ENCODE measurements around the gene SMIM29. TPM values are rescaled to one million over a fixed set of nuclear protein-coding genes. Genes with fewer than 3 reads are reported as not detected.

SMIM29 gene
- total RNA-seq, 1 experiment from 2014 or later: 5.4 TPM

GRCh38 chr6:34223381-34223955 lies 25.3 kb downstream of the SMIM29 start:
- H3K9ac ChIP-seq (ENCODE audit: extremely low read depth, insufficient read length, low read length): no peak overlapping the region
- H3K4me3 Mint-ChIP-seq: peak overlapping the region; percentile 57 to 74
- peak overlapping the region; percentile 93 to 97 (median 96) for H3K27ac Mint-ChIP-seq
- no peak for TF ChIP-seq CTCF (conservative IDR thresholded peaks at IDR 0.05)
- H3K56ac ChIP-seq (ENCODE audit: insufficient read length, low read depth, low read length): no peak overlapping the region
- H3K4me1 Mint-ChIP-seq: peaks cover 40% of the 10 kb centered on the region in 2 experiments
- H3K23ac ChIP-seq (ENCODE audit: insufficient read length, low read depth, low read length): no peak overlapping the region
- H3T11ph ChIP-seq (ENCODE audit: low read length): no peak overlapping the region
- H3K9me3 ChIP-seq (ENCODE audit: control insufficient read depth, low read depth, low read length): no peaks in the 10 kb centered on the region
- H2BK5ac ChIP-seq (ENCODE audit: insufficient read length, low read length): no peak overlapping the region
- no peaks in the 10 kb centered on the region for H3K79me1 ChIP-seq (ENCODE audit: insufficient read depth, low read depth, low read length, poor library complexity, severe bottlenecking)
- H3K4me2 ChIP-seq (ENCODE audit: insufficient read depth, insufficient read length, low read length): peak overlapping the region; percentile 27
- no peaks in the 10 kb centered on the region for H3K27me3 ChIP-seq (ENCODE audit: insufficient read depth, low read length)
- no peaks in the 10 kb centered on the region for H3K9me3 Mint-ChIP-seq
- H2AK5ac ChIP-seq (ENCODE audit: insufficient read length, low read length): no peak overlapping the region
- no peaks in the 10 kb centered on the region for H3K36me3 Mint-ChIP-seq (ENCODE audit: insufficient read depth in 1 of 3, low read depth in 3 of 3)
- H3K4ac ChIP-seq (ENCODE audit: low read depth, low read length): no peak overlapping the region
- no peaks in the 10 kb centered on the region for H3K79me2 ChIP-seq (ENCODE audit: insufficient read depth, low read length)
- peaks cover 2% of the 10 kb centered on the region for H3K27me3 Mint-ChIP-seq (ENCODE audit: low read depth)
- peaks cover 15% of the 10 kb centered on the region; the same call in 1 of the 2 replicates for H3K4me1 ChIP-seq (ENCODE audit: insufficient read depth, low read length)
- no CpG with 5 or more reads among the region's 16 CpGs for WGBS (ENCODE audit: extremely low coverage, insufficient read length, low lambda C conversion rate)
- H4K20me1 ChIP-seq (ENCODE audit: control insufficient read depth, insufficient read depth, insufficient read length): no peaks in the 10 kb centered on the region
- H2AFZ ChIP-seq (ENCODE audit: low read length): no peak overlapping the region
- no peak overlapping the region for H2BK15ac ChIP-seq (ENCODE audit: low read depth, low read length)
- no peak overlapping the region for H4K5ac ChIP-seq (ENCODE audit: insufficient read length, low read depth, low read length)
- H2BK120ac ChIP-seq (ENCODE audit: low read depth, low read length, poor library complexity, severe bottlenecking): no peak overlapping the region
- H3K23me2 ChIP-seq (ENCODE audit: insufficient read length, low read depth, low read length, poor library complexity, severe bottlenecking): no peaks in the 10 kb centered on the region
- no peak overlapping the region for H4K8ac ChIP-seq (replicated peaks; ENCODE audit: insufficient read length, low read depth, low read length)
- no peak overlapping the region for H3K14ac ChIP-seq (ENCODE audit: insufficient read depth, low read length)
- H2BK12ac ChIP-seq (ENCODE audit: insufficient read length, low read depth, low read length): no peak overlapping the region
- peak overlapping the region; percentile 9 for H3K18ac ChIP-seq (ENCODE audit: insufficient read length, low read depth, low read length)
- DNase-seq: no peak
- no peak overlapping the region for H4K91ac ChIP-seq (ENCODE audit: insufficient read length, low read depth, low read length)
- H2BK20ac ChIP-seq (ENCODE audit: low read depth, low read length, poor library complexity, severe bottlenecking): no peak overlapping the region
- H3K27ac ChIP-seq (ENCODE audit: insufficient read length, low read depth, low read length): peak overlapping the region; percentile 12
